ENCODE results near the gene CDH4. TPM values are rescaled to one million over a fixed set of nuclear protein-coding genes. Genes with fewer than 3 reads are reported as not detected.

Gene CDH4
- total RNA-seq, 1 donor from 2014 or later, result 8.9 TPM

- Mint-ChIP-seq H3K9me3 (peaks cover under 1% of the 10 kb centered on the region), H3K36me3 (ENCODE audit: low read depth) (no peaks in the 10 kb centered on the region), H3K27me3 (ENCODE audit: low read depth) (no peaks in the 10 kb centered on the region), H3K4me3 (no peak overlapping the region), H3K27ac (ENCODE audit: unreplicated experiment) (no peak overlapping the region), H3K4me1 (peaks cover 34% of the 10 kb centered on the region)
- DNase-seq (ENCODE audit: low read depth, low spot score), result no peak
- TF ChIP-seq CTCF (conservative IDR thresholded peaks at IDR 0.05), result no peak
Measured at GRCh38 chr20:61442718-61443117, 190.7 kb downstream of the CDH4 start.

- no peak overlapping the region for H3K27ac Mint-ChIP-seq (ENCODE audit: unreplicated experiment)
- no peak for TF ChIP-seq CTCF (conservative IDR thresholded peaks at IDR 0.05)
- peaks cover 33% of the 10 kb centered on the region for H3K4me1 Mint-ChIP-seq
- no peak for DNase-seq (ENCODE audit: low read depth, low spot score)
- H3K36me3 Mint-ChIP-seq (ENCODE audit: low read depth), result no peaks in the 10 kb centered on the region
- no peak overlapping the region for H3K4me3 Mint-ChIP-seq
- H3K27me3 Mint-ChIP-seq (ENCODE audit: low read depth), result no peaks in the 10 kb centered on the region
- H3K9me3 Mint-ChIP-seq, result peaks cover 2% of the 10 kb centered on the region
Measured at GRCh38 chr20:61443443-61444126, 191.5 kb downstream of the CDH4 start.

GRCh38 chr20:61444637-61445036 is 192.6 kb downstream of the CDH4 start:
- Mint-ChIP-seq H3K27ac (ENCODE audit: unreplicated experiment) (no peak overlapping the region), H3K4me1 (peaks cover 38% of the 10 kb centered on the region), H3K9me3 (peaks cover 2% of the 10 kb centered on the region), H3K36me3 (ENCODE audit: low read depth) (no peaks in the 10 kb centered on the region), H3K27me3 (ENCODE audit: low read depth) (no peaks in the 10 kb centered on the region), H3K4me3 (no peak overlapping the region)
- no peak for TF ChIP-seq CTCF (conservative IDR thresholded peaks at IDR 0.05)
- no peak for DNase-seq (ENCODE audit: low read depth, low spot score)

GRCh38 chr20:61445138-61445537 is 193.1 kb downstream of the CDH4 start:
- Mint-ChIP-seq H3K36me3 (ENCODE audit: low read depth) (no peaks in the 10 kb centered on the region), H3K9me3 (peaks cover 2% of the 10 kb centered on the region), H3K27ac (ENCODE audit: unreplicated experiment) (no peak overlapping the region), H3K27me3 (ENCODE audit: low read depth) (no peaks in the 10 kb centered on the region), H3K4me3 (no peak overlapping the region), H3K4me1 (peaks cover 38% of the 10 kb centered on the region)
- no peak for DNase-seq (ENCODE audit: low read depth, low spot score)
- no peak for TF ChIP-seq CTCF (conservative IDR thresholded peaks at IDR 0.05)

- no peak for TF ChIP-seq CTCF (conservative IDR thresholded peaks at IDR 0.05)
- Mint-ChIP-seq H3K27ac (ENCODE audit: unreplicated experiment) (no peak overlapping the region), H3K4me1 (peaks cover 36% of the 10 kb centered on the region), H3K36me3 (ENCODE audit: low read depth) (no peaks in the 10 kb centered on the region), H3K27me3 (ENCODE audit: low read depth) (no peaks in the 10 kb centered on the region), H3K4me3 (no peak overlapping the region), H3K9me3 (peaks cover 2% of the 10 kb centered on the region)
- no peak for DNase-seq (ENCODE audit: low read depth, low spot score)
Measured at GRCh38 chr20:61445741-61446140, 193.7 kb downstream of the CDH4 start.

All from neural crest cell (in vitro differentiated cells).